ENCODE data around the gene SNX14.

SNX14 gene

GRCh38 chr6:85612690-85613474 is 19.2 kb upstream of the SNX14 start:
- no peak for TF ChIP-seq ZSCAN23 (tag by site-specific recombination; IDR thresholded peaks at IDR 0.05)
- no peak for TF ChIP-seq ZNF548 (tag by site-specific recombination; IDR thresholded peaks at IDR 0.05)
- TF ChIP-seq ZNF580 (tag by site-specific recombination; IDR thresholded peaks at IDR 0.05), result no peak
- no peak for TF ChIP-seq ZNF24 (tag by site-specific recombination; IDR thresholded peaks at IDR 0.05)
- no peak for TF ChIP-seq ZFP41 (tag by site-specific recombination; IDR thresholded peaks at IDR 0.05; ENCODE audit: borderline replicate concordance)
- TF ChIP-seq ZNF266 (tag by site-specific recombination; IDR thresholded peaks at IDR 0.05; ENCODE audit: low read depth), result no peak
- TF ChIP-seq ZNF335 (tag by site-specific recombination; conservative IDR thresholded peaks at IDR 0.05), result no peak
- no peak for TF ChIP-seq ZNF837 (tag by site-specific recombination; IDR thresholded peaks at IDR 0.05)
- no peak for TF ChIP-seq ZEB2 (tag by site-specific recombination; IDR thresholded peaks at IDR 0.05)
- TF ChIP-seq KLF7 (tag by site-specific recombination; IDR thresholded peaks at IDR 0.05; ENCODE audit: borderline replicate concordance), result no peak
- no peak for TF ChIP-seq ZNF37A (tag by site-specific recombination; IDR thresholded peaks at IDR 0.05)
- TF ChIP-seq, protein P1, sequence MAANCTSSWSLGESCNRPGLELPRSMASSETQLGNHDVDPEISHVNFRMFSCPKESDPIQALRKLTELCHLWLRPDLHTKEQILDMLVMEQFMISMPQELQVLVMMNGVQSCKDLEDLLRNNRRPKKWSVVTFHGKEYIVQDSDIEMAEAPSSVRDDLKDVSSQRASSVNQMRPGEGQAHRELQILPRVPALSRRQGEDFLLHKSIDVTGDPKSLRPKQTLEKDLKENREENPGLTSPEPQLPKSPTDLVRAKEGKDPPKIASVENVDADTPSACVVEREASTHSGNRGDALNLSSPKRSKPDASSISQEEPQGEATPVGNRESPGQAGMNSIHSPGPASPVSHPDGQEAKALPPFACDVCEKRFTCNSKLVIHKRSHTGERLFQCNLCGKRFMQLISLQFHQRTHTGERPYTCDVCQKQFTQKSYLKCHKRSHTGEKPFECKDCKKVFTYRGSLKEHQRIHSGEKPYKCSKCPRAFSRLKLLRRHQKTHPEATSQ (tag by site-specific recombination; IDR thresholded peaks at IDR 0.05), result no peak
- TF ChIP-seq ZFHX2 (tag by site-specific recombination; conservative IDR thresholded peaks at IDR 0.05), result no peak
- H3K27ac ChIP-seq (ENCODE audit: extremely low read depth, low read depth, low read length), result no peak overlapping the region
- no peak overlapping the region for H3K4me3 ChIP-seq (ENCODE audit: low read depth, low read length)
- CTCF ChIA-PET, result interaction anchor here (1.1 kb wide), 1 partner anchor 253 kb away, joined by 3 read pairs; no protein-coding TSS in a partner anchor
- POLR2A ChIA-PET, result interaction anchor here (4.8 kb wide), 1 partner anchor 65 kb away, joined by 23 read pairs; no protein-coding TSS in a partner anchor
- no peaks in the 10 kb centered on the region for H3K4me1 ChIP-seq (ENCODE audit: control insufficient read depth, insufficient read depth, low read length)
- H3K36me3 ChIP-seq (ENCODE audit: control insufficient read depth in 2 of 2, insufficient read depth in 1 of 2, low read length in 2 of 2), result peaks cover 55 to 95% of the 10 kb centered on the region in 2 experiments
- H3K9me3 ChIP-seq (ENCODE audit: control insufficient read depth, insufficient read depth, low read depth, low read length), result no peaks in the 10 kb centered on the region

DNA sequence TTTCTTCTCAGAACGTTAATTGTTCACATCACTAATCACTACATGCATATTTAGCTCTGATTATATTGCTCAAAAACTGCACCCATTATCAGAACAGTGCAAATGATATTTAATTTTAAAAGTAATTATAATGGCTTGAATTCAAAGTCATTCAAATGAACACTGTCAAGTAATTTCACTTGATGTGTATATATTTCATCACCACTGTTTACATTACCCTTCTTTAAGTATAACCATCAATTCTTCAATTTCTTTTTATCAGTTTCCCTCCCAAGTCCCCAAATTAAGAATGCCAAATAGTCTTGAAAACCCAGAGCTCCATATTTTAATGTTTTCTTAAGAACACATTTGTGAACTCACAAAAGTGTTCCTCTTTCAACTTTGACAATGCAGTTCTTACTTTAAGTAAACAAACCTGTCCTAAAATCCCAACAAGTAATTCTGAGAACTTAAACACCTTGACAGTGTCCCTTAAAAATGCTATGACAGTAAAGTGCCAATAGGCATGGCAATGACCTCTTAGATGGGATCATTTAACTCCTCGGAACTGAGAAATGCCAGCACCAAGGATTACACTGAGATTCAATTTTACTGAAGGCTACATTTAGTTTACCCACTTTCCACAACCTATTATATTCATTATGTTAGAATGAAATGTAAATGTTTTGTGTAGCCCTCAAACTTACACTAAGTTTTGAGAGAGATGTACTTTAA is 16.7 kb upstream of the SNX14 start:
- Histone ChIP-seq H3K4me1 (ENCODE audit: control insufficient read depth, insufficient read depth, low read length) (peaks cover 14% of the 10 kb centered on the region; the same call in 1 of the 2 replicates), H3K36me3 (ENCODE audit: control insufficient read depth in 2 of 2, insufficient read depth in 1 of 2, low read length in 2 of 2) (peaks cover 31 to 77% of the 10 kb centered on the region in 2 experiments), H3K9me3 (ENCODE audit: control insufficient read depth, insufficient read depth, low read depth, low read length) (no peaks in the 10 kb centered on the region), H3K4me3 (ENCODE audit: low read depth, low read length) (no peak overlapping the region), H3K27ac (ENCODE audit: extremely low read depth, low read depth, low read length) (no peak overlapping the region)
- TF ChIP-seq, protein P2, sequence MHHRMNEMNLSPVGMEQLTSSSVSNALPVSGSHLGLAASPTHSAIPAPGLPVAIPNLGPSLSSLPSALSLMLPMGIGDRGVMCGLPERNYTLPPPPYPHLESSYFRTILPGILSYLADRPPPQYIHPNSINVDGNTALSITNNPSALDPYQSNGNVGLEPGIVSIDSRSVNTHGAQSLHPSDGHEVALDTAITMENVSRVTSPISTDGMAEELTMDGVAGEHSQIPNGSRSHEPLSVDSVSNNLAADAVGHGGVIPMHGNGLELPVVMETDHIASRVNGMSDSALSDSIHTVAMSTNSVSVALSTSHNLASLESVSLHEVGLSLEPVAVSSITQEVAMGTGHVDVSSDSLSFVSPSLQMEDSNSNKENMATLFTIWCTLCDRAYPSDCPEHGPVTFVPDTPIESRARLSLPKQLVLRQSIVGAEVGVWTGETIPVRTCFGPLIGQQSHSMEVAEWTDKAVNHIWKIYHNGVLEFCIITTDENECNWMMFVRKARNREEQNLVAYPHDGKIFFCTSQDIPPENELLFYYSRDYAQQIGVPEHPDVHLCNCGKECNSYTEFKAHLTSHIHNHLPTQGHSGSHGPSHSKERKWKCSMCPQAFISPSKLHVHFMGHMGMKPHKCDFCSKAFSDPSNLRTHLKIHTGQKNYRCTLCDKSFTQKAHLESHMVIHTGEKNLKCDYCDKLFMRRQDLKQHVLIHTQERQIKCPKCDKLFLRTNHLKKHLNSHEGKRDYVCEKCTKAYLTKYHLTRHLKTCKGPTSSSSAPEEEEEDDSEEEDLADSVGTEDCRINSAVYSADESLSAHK (tag by site-specific recombination; IDR thresholded peaks at IDR 0.05), result no peak
- TF ChIP-seq ZNF555 (tag by site-specific recombination; conservative IDR thresholded peaks at IDR 0.05), result no peak
- no peak for TF ChIP-seq ZNF777 (tag by site-specific recombination; IDR thresholded peaks at IDR 0.05; ENCODE audit: borderline replicate concordance)
- ChIA-PET POLR2A (interaction anchor here (4.8 kb wide), 1 partner anchor 68 kb away, joined by 23 read pairs; no protein-coding TSS in a partner anchor), CTCF (no interaction called here)
